Parathyroid adenoma (tissue), 2 donors: ENCODE data around the gene SHQ1.

ENCODE experiments used
- H2AFZ ChIP-seq: fragments of 300-600 bp; sonication (generic); one replicate; pipeline ENCODE4 v1.7.0; 2017; ENCODE audit warnings: antibody characterized with exemption, mild to moderate bottlenecking
- H3K27ac ChIP-seq: fragments of 300-600 bp; sonication (generic); one replicate; pipeline ENCODE4 v1.7.0; 2017
- H3K27me3 ChIP-seq: fragments of 300-600 bp; sonication (generic); one replicate; pipeline ENCODE4 v1.7.0; 2017; ENCODE audit warnings: low read length; ENCODE audit not compliant: control insufficient read depth, insufficient read depth
- H3K36me3 ChIP-seq: fragments of 300-600 bp; sonication (generic); one replicate; pipeline ENCODE4 v1.7.0; 2017; ENCODE audit warnings: low read length; ENCODE audit not compliant: control insufficient read depth, insufficient read depth
- H3K4me1 ChIP-seq: fragments of 300-600 bp; sonication (generic); one replicate; pipeline ENCODE4 v1.7.0; 2017; ENCODE audit warnings: control low read depth
- H3K4me2 ChIP-seq: fragments of 300-600 bp; sonication (generic); one replicate; pipeline ENCODE4 v1.7.0; 2017; ENCODE audit warnings: low read length
- H3K4me3 ChIP-seq: fragments of 300-600 bp; sonication (generic); one replicate; pipeline ENCODE4 v1.7.0; 2017; ENCODE audit warnings: low read depth, low read length
- H3K79me2 ChIP-seq: fragments of 300-600 bp; sonication (generic); one replicate; pipeline ENCODE4 v1.7.0; 2017; ENCODE audit warnings: control low read depth
- H3K9ac ChIP-seq: fragments of 300-600 bp; sonication (generic); one replicate; pipeline ENCODE4 v1.7.0; 2017; ENCODE audit warnings: mild to moderate bottlenecking
- H3K9me3 ChIP-seq: fragments of 300-600 bp; sonication (generic); one replicate; pipeline ENCODE4 v1.7.0; 2017; ENCODE audit warnings: low read length; ENCODE audit not compliant: control insufficient read depth
- CTCF ChIP-seq: fragments of 300-600 bp; sonication (generic); IDR thresholded peaks from one replicate; pipeline ENCODE4 v1.7.0; 2017; ENCODE audit warnings: antibody characterized with exemption, mild to moderate bottlenecking
- donor health status: primary hyperparathyroidism.

The SHQ1 gene

GRCh38 chr3:72798552-72799195, 49.6 kb downstream of the SHQ1 start:
- no peaks in the 10 kb centered on the region for H3K27me3 ChIP-seq
- no peak for TF ChIP-seq CTCF
- no peak overlapping the region for H2AFZ ChIP-seq
- H3K9ac ChIP-seq = no peak overlapping the region
- no peaks in the 10 kb centered on the region for H3K9me3 ChIP-seq
- H3K79me2 ChIP-seq = no peaks in the 10 kb centered on the region
- H3K4me1 ChIP-seq = no peaks in the 10 kb centered on the region
- no peaks in the 10 kb centered on the region for H3K36me3 ChIP-seq
- no peak overlapping the region for H3K4me2 ChIP-seq
- H3K27ac ChIP-seq = no peak overlapping the region
- no peak overlapping the region for H3K4me3 ChIP-seq

- no peak for TF ChIP-seq CTCF
- H3K27ac ChIP-seq = no peak overlapping the region
- no peak overlapping the region for H3K4me2 ChIP-seq
- no peak overlapping the region for H2AFZ ChIP-seq
- no peaks in the 10 kb centered on the region for H3K4me1 ChIP-seq
- H3K9ac ChIP-seq = no peak overlapping the region
- H3K4me3 ChIP-seq = no peak overlapping the region
- no peaks in the 10 kb centered on the region for H3K9me3 ChIP-seq
- H3K27me3 ChIP-seq = no peaks in the 10 kb centered on the region
- H3K79me2 ChIP-seq = no peaks in the 10 kb centered on the region
- H3K36me3 ChIP-seq = no peaks in the 10 kb centered on the region
Observed at GRCh38 chr3:72797773-72798543, 50.3 kb downstream of the SHQ1 start.

GRCh38 chr3:72794079-72794478, 54.2 kb downstream of the SHQ1 start:
- no peaks in the 10 kb centered on the region for H3K79me2 ChIP-seq
- H3K27ac ChIP-seq = no peak overlapping the region
- H3K4me3 ChIP-seq = no peak overlapping the region
- TF ChIP-seq CTCF = no peak
- no peaks in the 10 kb centered on the region for H3K36me3 ChIP-seq
- H3K4me2 ChIP-seq = no peak overlapping the region
- H3K9ac ChIP-seq = no peak overlapping the region
- H3K27me3 ChIP-seq = no peaks in the 10 kb centered on the region
- no peaks in the 10 kb centered on the region for H3K4me1 ChIP-seq
- no peak overlapping the region for H2AFZ ChIP-seq
- H3K9me3 ChIP-seq = no peaks in the 10 kb centered on the region

GRCh38 chr3:72791161-72791560, 57.1 kb downstream of the SHQ1 start:
- H3K79me2 ChIP-seq = no peaks in the 10 kb centered on the region
- no peaks in the 10 kb centered on the region for H3K9me3 ChIP-seq
- no peaks in the 10 kb centered on the region for H3K36me3 ChIP-seq
- no peak overlapping the region for H3K9ac ChIP-seq
- H3K27ac ChIP-seq = no peak overlapping the region
- H2AFZ ChIP-seq = no peak overlapping the region
- no peaks in the 10 kb centered on the region for H3K4me1 ChIP-seq
- no peak for TF ChIP-seq CTCF
- H3K27me3 ChIP-seq = no peaks in the 10 kb centered on the region
- no peak overlapping the region for H3K4me3 ChIP-seq
- H3K4me2 ChIP-seq = no peak overlapping the region
